HG03565 (cell line): ENCODE results near the gene PDE1A.
"Not testable (repeated sequence)": the region's sequence is repeated elsewhere in the genome, so short reads cannot be mapped to it uniquely, and the experiment has no call there.

Source experiments
- ATAC-seq: cut with Tn5 transposase; IDR thresholded peaks from one replicate; pipeline ENCODE4 v1.9.1; 2021; ENCODE audit warnings: mild to moderate bottlenecking, moderate library complexity; ENCODE audit not compliant: unreplicated experiment

The PDE1A gene

GRCh38 chr2:182410120-182410519, 16.7 kb downstream of the PDE1A start:
- no peak for ATAC-seq

GRCh38 chr2:182406221-182406620, 20.6 kb downstream of the PDE1A start:
- no peak for ATAC-seq

- ATAC-seq, result no peak
Observed at GRCh38 chr2:182404975-182405561, 21.8 kb downstream of the PDE1A start.

- ATAC-seq, result no peak
Observed at GRCh38 chr2:182404092-182404491, 22.7 kb downstream of the PDE1A start.

GRCh38 chr2:182393270-182393760, 33.5 kb downstream of the PDE1A start:
- no peak for ATAC-seq

- no peak for ATAC-seq
Observed at GRCh38 chr2:182391443-182391842, 35.4 kb downstream of the PDE1A start.

- not testable (repeated sequence) for ATAC-seq
Observed at GRCh38 chr2:182386267-182386880, 40.5 kb downstream of the PDE1A start.

- ATAC-seq, result no peak
Observed at GRCh38 chr2:182384860-182385259, 42.0 kb downstream of the PDE1A start.

GRCh38 chr2:182381225-182381624, 45.6 kb downstream of the PDE1A start:
- ATAC-seq, result no peak

GRCh38 chr2:182379241-182379640, 47.6 kb downstream of the PDE1A start:
- ATAC-seq, result no peak

GRCh38 chr2:182378759-182379158, 48.1 kb downstream of the PDE1A start:
- ATAC-seq, result no peak

- no peak for ATAC-seq
Observed at GRCh38 chr2:182377467-182377866, 49.4 kb downstream of the PDE1A start.

- no peak for ATAC-seq
Observed at GRCh38 chr2:182375862-182376261, 51.0 kb downstream of the PDE1A start.

- ATAC-seq, result no peak
Observed at GRCh38 chr2:182372661-182373060, 54.2 kb downstream of the PDE1A start.

- ATAC-seq, result no peak
Observed at GRCh38 chr2:182368996-182369395, 57.8 kb downstream of the PDE1A start.

- ATAC-seq, result no peak
Observed at GRCh38 chr2:182368446-182368845, 58.4 kb downstream of the PDE1A start.

- no peak for ATAC-seq
Observed at GRCh38 chr2:182367401-182367800, 59.4 kb downstream of the PDE1A start.

- no peak for ATAC-seq
Observed at GRCh38 chr2:182366628-182367027, 60.2 kb downstream of the PDE1A start.

- ATAC-seq, result no peak
Observed at GRCh38 chr2:182365855-182366254, 61.0 kb downstream of the PDE1A start.

- ATAC-seq, result no peak
Observed at GRCh38 chr2:182361477-182361876, 65.4 kb downstream of the PDE1A start.

- no peak for ATAC-seq
Observed at GRCh38 chr2:182360663-182361260, 66.1 kb downstream of the PDE1A start.

- ATAC-seq, result no peak
Observed at GRCh38 chr2:182359990-182360662, 66.7 kb downstream of the PDE1A start.
